HL-60 (cell line): ENCODE measurements around the gene DBR1.

Experiments
- DNase-seq, 2 experiments: peaks; one replicate each; pipeline ENCODE4 v3.0.0-alpha.2; 2010 to 2020; ENCODE audit warnings: low read depth in 1 of 2, low spot score in 1 of 2
- H3K27ac ChIP-seq: fragments of 250-450 bp; sonication (Bioruptor Pico); replicated peaks from 2 replicates; pipeline ENCODE4 v1.5.1; 2020; ENCODE audit warnings: mild to moderate bottlenecking, moderate library complexity
- H3K27me3 ChIP-seq: fragments of 250-450 bp; sonication (Bioruptor Pico); 2 replicates; pipeline ENCODE4 v1.5.1; 2021; ENCODE audit warnings: mild to moderate bottlenecking, moderate library complexity; ENCODE audit not compliant: insufficient read depth, poor library complexity, severe bottlenecking
- H3K4me3 ChIP-seq: replicated peaks from 2 replicates; pipeline ENCODE4 v1.5.1; 2011; ENCODE audit warnings: mild to moderate bottlenecking, control low read depth, low read length; ENCODE audit not compliant: insufficient read depth
- GABPA ChIP-seq: IDR thresholded peaks from 2 replicates; pipeline ENCODE4 v1.6.1; 2012; ENCODE audit warnings: low read depth
- POLR2AphosphoS5 ChIP-seq: IDR thresholded peaks from 2 replicates; pipeline ENCODE4 v1.6.1; 2012; ENCODE audit warnings: low read depth
- REST ChIP-seq: IDR thresholded peaks from 2 replicates; pipeline ENCODE4 v1.6.1; 2012; ENCODE audit warnings: low read depth; ENCODE audit not compliant: insufficient replicate concordance
- SPI1 ChIP-seq: IDR thresholded peaks from 2 replicates; pipeline ENCODE4 v1.6.1; 2012; ENCODE audit warnings: low read depth, mild to moderate bottlenecking, borderline replicate concordance
- TF ChIP-seq, protein P1 (sequence below): IDR thresholded peaks from one replicate; pipeline ENCODE4 v1.5.1; 2011; ENCODE audit warnings: low read length, control low read depth, inconsistent platforms; ENCODE audit not compliant: insufficient read depth

Gene DBR1

GRCh38 chr3:138195481-138195880, 20.8 kb upstream of the DBR1 start:
- DNase-seq = no peak
- TF ChIP-seq GABPA = no peak
- TF ChIP-seq REST = no peak
- TF ChIP-seq SPI1 = no peak
- TF ChIP-seq POLR2AphosphoS5 = no peak
- TF ChIP-seq, protein P1, sequence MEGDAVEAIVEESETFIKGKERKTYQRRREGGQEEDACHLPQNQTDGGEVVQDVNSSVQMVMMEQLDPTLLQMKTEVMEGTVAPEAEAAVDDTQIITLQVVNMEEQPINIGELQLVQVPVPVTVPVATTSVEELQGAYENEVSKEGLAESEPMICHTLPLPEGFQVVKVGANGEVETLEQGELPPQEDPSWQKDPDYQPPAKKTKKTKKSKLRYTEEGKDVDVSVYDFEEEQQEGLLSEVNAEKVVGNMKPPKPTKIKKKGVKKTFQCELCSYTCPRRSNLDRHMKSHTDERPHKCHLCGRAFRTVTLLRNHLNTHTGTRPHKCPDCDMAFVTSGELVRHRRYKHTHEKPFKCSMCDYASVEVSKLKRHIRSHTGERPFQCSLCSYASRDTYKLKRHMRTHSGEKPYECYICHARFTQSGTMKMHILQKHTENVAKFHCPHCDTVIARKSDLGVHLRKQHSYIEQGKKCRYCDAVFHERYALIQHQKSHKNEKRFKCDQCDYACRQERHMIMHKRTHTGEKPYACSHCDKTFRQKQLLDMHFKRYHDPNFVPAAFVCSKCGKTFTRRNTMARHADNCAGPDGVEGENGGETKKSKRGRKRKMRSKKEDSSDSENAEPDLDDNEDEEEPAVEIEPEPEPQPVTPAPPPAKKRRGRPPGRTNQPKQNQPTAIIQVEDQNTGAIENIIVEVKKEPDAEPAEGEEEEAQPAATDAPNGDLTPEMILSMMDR = no peak
- H3K27ac ChIP-seq = no peak overlapping the region
- H3K27me3 ChIP-seq = no peaks in the 10 kb centered on the region
- H3K4me3 ChIP-seq = no peak overlapping the region

GRCh38 chr3:138188013-138188730, 13.5 kb upstream of the DBR1 start:
- Histone ChIP-seq H3K27me3 (no peaks in the 10 kb centered on the region), H3K4me3 (peak overlapping the region; percentile 92), H3K27ac (peak overlapping the region; percentile 97)
- no peak for TF ChIP-seq SPI1
- DNase-seq = no peak

GRCh38 chr3:138187296-138188012, 12.7 kb upstream of the DBR1 start, which contains the start of gene ARMC8:
TSS of gene ARMC8 (plus strand) at chr3:138187301. CDS start at chr3:138187555, 254 bp downstream.
- no peaks in the 10 kb centered on the region for H3K27me3 ChIP-seq
- TF ChIP-seq REST (peak; percentile 58), SPI1 (no peak), POLR2AphosphoS5 (peak; percentile 61; the same call in 1 of the 2 replicates)
- peak; percentile 28 to 70 for DNase-seq
- H3K4me3 ChIP-seq = peak within 1 kb of the TSS; percentile 92
- peak within 1 kb of the TSS; percentile 97 for H3K27ac ChIP-seq

DNA sequence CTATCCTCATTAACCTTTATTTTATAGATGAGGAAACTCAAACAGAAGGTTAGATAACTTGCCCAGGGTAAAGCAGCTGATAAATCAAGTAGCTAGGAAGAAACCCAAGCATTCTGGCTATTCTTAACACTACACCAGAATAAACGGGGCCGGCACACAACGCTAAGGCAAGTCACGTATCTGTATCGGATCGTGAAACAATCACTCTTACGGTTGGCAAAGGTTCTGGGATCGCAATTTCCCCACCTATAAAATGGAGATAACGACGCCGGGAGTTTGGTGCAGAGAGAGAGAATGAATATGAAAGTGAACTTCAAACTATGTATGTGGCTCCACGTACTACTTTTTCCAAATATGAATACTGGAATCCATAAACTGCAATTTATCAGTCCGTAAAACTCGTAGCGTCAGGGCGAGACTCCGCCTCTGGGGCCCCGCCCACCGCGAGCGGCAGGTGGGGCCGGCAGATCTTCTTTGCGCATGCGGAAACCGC, 12.1 kb upstream of the DBR1 start:
- DNase-seq = peak in 1 of 2 experiments; percentile 90
- TF ChIP-seq POLR2AphosphoS5 (no peak), REST (no peak), SPI1 (no peak), GABPA (no peak)
- TF ChIP-seq, protein P1 = no peak
- Histone ChIP-seq H3K27me3 (no peaks in the 10 kb centered on the region), H3K4me3 (peak overlapping the region; percentile 92), H3K27ac (peak overlapping the region; percentile 97)
